SU-DHL-6 (cell line): ENCODE results near the gene IDH3G.

Experiments used
- H2AFZ ChIP-seq: fragments of 200-600 bp; sonication (generic); 2 replicates; pipeline ENCODE4 v1.6.1; 2014; ENCODE audit warnings: low read depth, mild to moderate bottlenecking, moderate library complexity, mixed read lengths, antibody characterized with exemption, low read length; ENCODE audit not compliant: severe bottlenecking
- H3F3A ChIP-seq: fragments of 200-600 bp; shearing (Covaris generic); 2 replicates; pipeline ENCODE4 v1.6.0; 2016; ENCODE audit warnings: antibody characterized with exemption, mild to moderate bottlenecking; ENCODE audit not compliant: insufficient read depth
- H3K27ac ChIP-seq: fragments of 200-600 bp; sonication (generic); 2 replicates; pipeline ENCODE4 v1.5.1; 2016; ENCODE audit warnings: low read depth, mild to moderate bottlenecking, low read length, moderate library complexity, mixed read lengths
- H3K27me3 ChIP-seq: fragments of 200-600 bp; sonication (generic), shearing (Covaris generic); 2 replicates; pipeline ENCODE4 v1.6.0; 2014; ENCODE audit warnings: mild to moderate bottlenecking, low read length
- H3K36me3 ChIP-seq: fragments of 200-600 bp; sonication (generic); 2 replicates; pipeline ENCODE4 v1.6.1; 2014; ENCODE audit warnings: mild to moderate bottlenecking, low read length, mixed read lengths
- H3K4me2 ChIP-seq: fragments of 300-600, 200-600 bp; shearing (Covaris generic), sonication (generic); 2 replicates; pipeline ENCODE4 v1.6.0; 2014; ENCODE audit warnings: low read length, low read depth, mild to moderate bottlenecking; ENCODE audit not compliant: poor library complexity, severe bottlenecking
- H3K4me3 ChIP-seq: fragments of 200-600 bp; sonication (generic); 2 replicates; pipeline ENCODE4 v1.5.1; 2014; ENCODE audit warnings: antibody characterized with exemption, low read length, mild to moderate bottlenecking, mixed read lengths; ENCODE audit not compliant: insufficient read depth, poor library complexity, severe bottlenecking
- H3K79me2 ChIP-seq: fragments of 200-600 bp; sonication (generic); 2 replicates; pipeline ENCODE4 v1.6.1; 2014; ENCODE audit warnings: mild to moderate bottlenecking, low read length, moderate library complexity; ENCODE audit not compliant: insufficient read depth
- H3K9ac ChIP-seq: fragments of 200-600 bp; sonication (generic); 2 replicates; pipeline ENCODE4 v1.7.0; 2014; ENCODE audit warnings: mild to moderate bottlenecking, low read length
- H3K9me2 ChIP-seq: fragments of 200-600 bp; sonication (generic); replicated peaks from 2 replicates; pipeline ENCODE4 v1.6.1; 2014; ENCODE audit warnings: low read length; ENCODE audit not compliant: insufficient read depth
- H3K9me3 ChIP-seq: fragments of 200-600 bp; sonication (generic); 2 replicates; pipeline ENCODE4 v1.6.1; 2014; ENCODE audit warnings: low read length, mixed read lengths; ENCODE audit not compliant: insufficient read depth
- H4K20me1 ChIP-seq: fragments of 200-600 bp; sonication (generic); 2 replicates; pipeline ENCODE4 v1.6.1; 2014; ENCODE audit warnings: low read depth, mild to moderate bottlenecking, antibody characterized with exemption, low read length, moderate library complexity, mixed read lengths
- EZH2phosphoT487 ChIP-seq: fragments of 200-600 bp; sonication (generic), shearing (Covaris generic); conservative IDR thresholded peaks from 2 replicates; pipeline ENCODE4 v1.6.1; 2018; ENCODE audit warnings: mild to moderate bottlenecking, antibody characterized with exemption, low read length, moderate library complexity, mixed read lengths
- TF ChIP-seq, protein P1 (sequence below): fragments of 200-600 bp; sonication (generic); IDR thresholded peaks from one replicate; pipeline ENCODE4 v1.5.1; 2017; ENCODE audit warnings: antibody characterized with exemption, mild to moderate bottlenecking, low read length, moderate library complexity; ENCODE audit not compliant: insufficient read depth, poor library complexity, severe bottlenecking

IDH3G gene

DNA sequence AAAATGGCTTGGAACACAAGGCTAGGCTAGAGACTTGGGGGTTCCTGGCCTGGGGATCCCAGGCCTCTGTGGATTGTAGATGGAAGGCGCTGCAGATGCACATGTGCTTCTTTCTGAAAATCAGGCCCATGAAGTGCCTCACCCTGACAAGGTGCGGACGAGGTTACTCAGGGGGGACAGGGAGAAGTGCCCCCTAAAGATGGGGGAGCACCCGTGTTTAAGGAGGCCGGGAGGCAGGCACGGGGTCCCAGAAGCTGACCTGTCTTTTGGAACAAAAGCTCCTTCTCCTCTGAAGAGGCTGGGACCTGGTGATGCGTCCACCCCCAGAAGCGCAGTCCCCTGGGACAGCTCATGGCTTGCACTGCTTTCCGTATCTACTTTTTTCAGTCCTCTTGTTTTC is 33.7 kb upstream of the IDH3G start:
- no peak for TF ChIP-seq EZH2phosphoT487
- TF ChIP-seq, protein P1, sequence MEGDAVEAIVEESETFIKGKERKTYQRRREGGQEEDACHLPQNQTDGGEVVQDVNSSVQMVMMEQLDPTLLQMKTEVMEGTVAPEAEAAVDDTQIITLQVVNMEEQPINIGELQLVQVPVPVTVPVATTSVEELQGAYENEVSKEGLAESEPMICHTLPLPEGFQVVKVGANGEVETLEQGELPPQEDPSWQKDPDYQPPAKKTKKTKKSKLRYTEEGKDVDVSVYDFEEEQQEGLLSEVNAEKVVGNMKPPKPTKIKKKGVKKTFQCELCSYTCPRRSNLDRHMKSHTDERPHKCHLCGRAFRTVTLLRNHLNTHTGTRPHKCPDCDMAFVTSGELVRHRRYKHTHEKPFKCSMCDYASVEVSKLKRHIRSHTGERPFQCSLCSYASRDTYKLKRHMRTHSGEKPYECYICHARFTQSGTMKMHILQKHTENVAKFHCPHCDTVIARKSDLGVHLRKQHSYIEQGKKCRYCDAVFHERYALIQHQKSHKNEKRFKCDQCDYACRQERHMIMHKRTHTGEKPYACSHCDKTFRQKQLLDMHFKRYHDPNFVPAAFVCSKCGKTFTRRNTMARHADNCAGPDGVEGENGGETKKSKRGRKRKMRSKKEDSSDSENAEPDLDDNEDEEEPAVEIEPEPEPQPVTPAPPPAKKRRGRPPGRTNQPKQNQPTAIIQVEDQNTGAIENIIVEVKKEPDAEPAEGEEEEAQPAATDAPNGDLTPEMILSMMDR = no peak
- Histone ChIP-seq H3K79me2 (no peaks in the 10 kb centered on the region), H4K20me1 (no peaks in the 10 kb centered on the region), H3K9me2 (no peaks in the 10 kb centered on the region), H3K36me3 (no peaks in the 10 kb centered on the region), H3K4me3 (no peak overlapping the region), H2AFZ (no peak overlapping the region), H3K9me3 (no peaks in the 10 kb centered on the region), H3F3A (no peaks in the 10 kb centered on the region), H3K9ac (no peak overlapping the region), H3K4me2 (no peak overlapping the region), H3K27me3 (no peaks in the 10 kb centered on the region), H3K27ac (no peak overlapping the region)

GRCh38 chrX:153827016-153827415 is 32.8 kb upstream of the IDH3G start:
- H3K4me3 ChIP-seq = no peak overlapping the region
- no peak overlapping the region for H2AFZ ChIP-seq
- no peaks in the 10 kb centered on the region for H3K9me3 ChIP-seq
- no peak overlapping the region for H3K9ac ChIP-seq
- no peak overlapping the region for H3K4me2 ChIP-seq
- H4K20me1 ChIP-seq = no peaks in the 10 kb centered on the region
- H3F3A ChIP-seq = no peaks in the 10 kb centered on the region
- H3K36me3 ChIP-seq = no peaks in the 10 kb centered on the region
- no peaks in the 10 kb centered on the region for H3K79me2 ChIP-seq
- no peaks in the 10 kb centered on the region for H3K27me3 ChIP-seq
- no peak for TF ChIP-seq EZH2phosphoT487
- TF ChIP-seq, protein P1 = no peak
- H3K27ac ChIP-seq = no peak overlapping the region
- H3K9me2 ChIP-seq = no peaks in the 10 kb centered on the region

- Histone ChIP-seq H3K27me3 (no peaks in the 10 kb centered on the region), H3F3A (no peaks in the 10 kb centered on the region), H3K9me2 (no peaks in the 10 kb centered on the region), H3K27ac (no peak overlapping the region), H2AFZ (no peak overlapping the region), H3K4me3 (no peak overlapping the region), H3K9ac (no peak overlapping the region), H4K20me1 (no peaks in the 10 kb centered on the region), H3K36me3 (no peaks in the 10 kb centered on the region), H3K4me2 (no peak overlapping the region), H3K9me3 (no peaks in the 10 kb centered on the region), H3K79me2 (no peaks in the 10 kb centered on the region)
- TF ChIP-seq, protein P1 = no peak
- TF ChIP-seq EZH2phosphoT487 = no peak
Measured at GRCh38 chrX:153825042-153825441, 30.9 kb upstream of the IDH3G start.
